Trophoblast cell (in vitro differentiated cells and primary cell): ENCODE data around the gene AFAP1L1.
A peak's percentile ranks its signal among the peaks of the same experiment; 100 is the strongest.

ENCODE experiments used
- DNase-seq, 2 donors: peaks; one replicate each; pipeline ENCODE4 v3.0.0-alpha.2; 2016
- H2AFZ ChIP-seq: 2 replicates; pipeline ENCODE4 v1.6.1; 2013; ENCODE audit warnings: low read length, moderate library complexity, mild to moderate bottlenecking; ENCODE audit not compliant: insufficient read depth, poor library complexity
- H2AK5ac ChIP-seq: 2 replicates; pipeline ENCODE4 v1.6.1; 2013; ENCODE audit warnings: mild to moderate bottlenecking, low read length
- H2BK120ac ChIP-seq: 2 replicates; pipeline ENCODE4 v1.6.1; 2013; ENCODE audit warnings: low read length, mild to moderate bottlenecking, moderate library complexity; ENCODE audit not compliant: insufficient read depth, poor library complexity
- H2BK12ac ChIP-seq: 2 replicates; pipeline ENCODE4 v1.6.1; 2013; ENCODE audit warnings: mild to moderate bottlenecking, low read length, moderate library complexity
- H2BK5ac ChIP-seq: 2 replicates; pipeline ENCODE4 v1.6.1; 2013; ENCODE audit warnings: low read length, low read depth, moderate library complexity, mild to moderate bottlenecking; ENCODE audit not compliant: poor library complexity
- H3K14ac ChIP-seq: 2 replicates; pipeline ENCODE4 v1.6.1; 2013; ENCODE audit warnings: mild to moderate bottlenecking, low read length
- H3K18ac ChIP-seq: 2 replicates; pipeline ENCODE4 v1.6.1; 2013; ENCODE audit warnings: mild to moderate bottlenecking, low read length
- H3K23ac ChIP-seq: 2 replicates; pipeline ENCODE4 v1.6.1; 2013; ENCODE audit warnings: low read length
- H3K27ac ChIP-seq: 2 replicates; pipeline ENCODE4 v1.5.1; 2013; ENCODE audit warnings: low read depth, mild to moderate bottlenecking, inconsistent platforms, low read length, moderate library complexity
- H3K27me3 ChIP-seq: 2 replicates; pipeline ENCODE4 v1.6.1; 2013; ENCODE audit warnings: inconsistent platforms, mild to moderate bottlenecking, low read length, moderate library complexity; ENCODE audit not compliant: insufficient read depth
- H3K36me3 ChIP-seq, 2 experiments: 1 replicate in 1 of 2; 2 replicates in 1 of 2; pipeline ENCODE4 v1.6.1; 2013; ENCODE audit warnings: low read length in 2 of 2, mild to moderate bottlenecking in 2 of 2, moderate library complexity in 1 of 2; ENCODE audit not compliant: insufficient read depth in 2 of 2, control insufficient read depth in 1 of 2
- H3K4ac ChIP-seq: 2 replicates; pipeline ENCODE4 v1.6.1; 2013; ENCODE audit warnings: low read depth, mild to moderate bottlenecking, low read length, moderate library complexity
- H3K4me1 ChIP-seq, 2 experiments: 1 replicate in 1 of 2; 2 replicates in 1 of 2; pipeline ENCODE4 v1.6.1; 2013; ENCODE audit warnings: low read length in 2 of 2, mild to moderate bottlenecking in 2 of 2, moderate library complexity in 1 of 2; ENCODE audit not compliant: insufficient read depth in 2 of 2, control insufficient read depth in 1 of 2
- H3K4me2 ChIP-seq: 2 replicates; pipeline ENCODE4 v1.6.1; 2013; ENCODE audit warnings: inconsistent platforms, mild to moderate bottlenecking, low read length, moderate library complexity
- H3K4me3 ChIP-seq: 2 replicates; pipeline ENCODE4 v1.5.1; 2013; ENCODE audit warnings: mild to moderate bottlenecking, low read depth, low read length, inconsistent platforms
- H3K79me1 ChIP-seq: one replicate; pipeline ENCODE4 v1.6.1; 2013; ENCODE audit warnings: low read length
- H3K79me2 ChIP-seq: 2 replicates; pipeline ENCODE4 v1.6.1; 2013; ENCODE audit warnings: low read length, mild to moderate bottlenecking; ENCODE audit not compliant: control insufficient read depth, insufficient read depth, poor library complexity
- H3K9ac ChIP-seq: 2 replicates; pipeline ENCODE4 v1.6.1; 2013; ENCODE audit warnings: mild to moderate bottlenecking, low read length
- H3K9me3 ChIP-seq: 2 replicates; pipeline ENCODE4 v1.6.1; 2013; ENCODE audit warnings: low read depth, mild to moderate bottlenecking, control low read depth, inconsistent platforms, low read length; ENCODE audit not compliant: insufficient read depth
- H4K12ac ChIP-seq: 2 replicates; pipeline ENCODE4 v1.6.1; 2013; ENCODE audit warnings: low read depth, mild to moderate bottlenecking, low read length, moderate library complexity
- H4K8ac ChIP-seq: 2 replicates; pipeline ENCODE4 v1.6.1; 2013; ENCODE audit warnings: low read depth, mild to moderate bottlenecking, low read length, moderate library complexity
- H4K91ac ChIP-seq: one replicate; pipeline ENCODE4 v1.6.1; 2013; ENCODE audit warnings: low read depth, mild to moderate bottlenecking, low read length, moderate library complexity
- WGBS: extraction: QIAGEN DNeasy Blood & Tissue Kit; methylation state at CpG from one replicate; pipeline ENCODE4 v1.1.7; 2013; ENCODE audit warnings: missing lambda C conversion rate; ENCODE audit not compliant: insufficient read length, insufficient coverage; ENCODE audit errors: extremely low coverage; 5-methylcytosine and 5-hydroxymethylcytosine counted together

The AFAP1L1 gene

DNA sequence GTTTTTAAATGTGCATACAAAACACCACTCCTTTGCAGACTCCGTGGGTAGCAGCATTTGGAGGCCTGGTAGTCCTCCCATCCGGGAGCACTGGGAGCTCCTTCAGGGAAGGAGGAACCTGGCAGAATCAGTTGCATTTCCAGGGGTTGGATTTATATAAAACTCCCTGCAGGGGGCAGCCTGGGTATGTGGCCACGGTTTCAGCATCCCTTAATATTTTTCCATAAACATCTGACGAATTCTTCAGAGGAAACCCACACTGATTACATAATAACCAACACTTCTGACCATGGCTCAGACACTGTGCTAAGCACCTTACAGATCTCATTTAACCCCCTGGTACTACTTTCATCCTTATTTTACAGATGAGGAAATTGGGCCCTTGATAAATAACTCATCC is 6.1 kb upstream of the AFAP1L1 start:
- Histone ChIP-seq H2BK5ac (no peak overlapping the region), H3K14ac (no peak overlapping the region), H3K9me3 (no peaks in the 10 kb centered on the region), H3K18ac (no peak overlapping the region), H4K12ac (no peak overlapping the region), H3K4me3 (no peak overlapping the region), H3K27me3 (no peaks in the 10 kb centered on the region), H3K36me3 (no peaks in the 10 kb centered on the region), H4K91ac (no peak overlapping the region), H3K4me1 (no peaks in the 10 kb centered on the region), H3K4me2 (no peak overlapping the region), H3K27ac (no peak overlapping the region), H2BK12ac (no peak overlapping the region), H3K9ac (no peak overlapping the region), H2AK5ac (no peak overlapping the region), H4K8ac (no peak overlapping the region), H3K79me2 (no peaks in the 10 kb centered on the region), H3K23ac (no peak overlapping the region), H2BK120ac (no peak overlapping the region), H2AFZ (no peak overlapping the region), H3K79me1 (no peaks in the 10 kb centered on the region), H3K4ac (no peak overlapping the region)
- WGBS = no CpG with 5 or more reads among the region's 4 CpGs
- DNase-seq = peak in 1 of 2 donors; percentile 7

- Histone ChIP-seq H3K4ac (no peak overlapping the region), H3K27me3 (no peaks in the 10 kb centered on the region), H3K27ac (no peak overlapping the region), H4K8ac (no peak overlapping the region), H2BK12ac (no peak overlapping the region), H2BK5ac (no peak overlapping the region), H3K18ac (no peak overlapping the region), H4K12ac (no peak overlapping the region), H3K79me1 (peaks cover 4% of the 10 kb centered on the region), H2BK120ac (no peak overlapping the region), H3K4me2 (no peak overlapping the region), H2AK5ac (no peak overlapping the region), H3K36me3 (no peaks in the 10 kb centered on the region), H3K9ac (no peak overlapping the region), H4K91ac (no peak overlapping the region), H3K4me3 (no peak overlapping the region), H3K9me3 (no peaks in the 10 kb centered on the region), H3K14ac (no peak overlapping the region), H2AFZ (no peak overlapping the region), H3K4me1 (peaks cover 0 to 5% of the 10 kb centered on the region in 2 experiments), H3K23ac (no peak overlapping the region), H3K79me2 (peaks cover 3% of the 10 kb centered on the region)
- no peak for DNase-seq
- no CpG with 5 or more reads among the region's 9 CpGs for WGBS
Measured at GRCh38 chr5:149267241-149267973, 4.3 kb upstream of the AFAP1L1 start.

GRCh38 chr5:149268928-149269557 is 2.6 kb upstream of the AFAP1L1 start:
- no peak overlapping the region for H3K9ac ChIP-seq
- no peaks in the 10 kb centered on the region for H3K27me3 ChIP-seq
- H3K79me2 ChIP-seq = peaks cover 3% of the 10 kb centered on the region
- no peak overlapping the region for H3K27ac ChIP-seq
- H3K4me3 ChIP-seq = no peak overlapping the region
- peak in 1 of 2 donors; percentile 86 for DNase-seq
- no peak overlapping the region for H3K23ac ChIP-seq
- no peak overlapping the region for H3K4me2 ChIP-seq
- no peak overlapping the region for H2BK120ac ChIP-seq
- H2BK5ac ChIP-seq = no peak overlapping the region
- no peak overlapping the region for H2AFZ ChIP-seq
- peaks cover 4% of the 10 kb centered on the region for H3K79me1 ChIP-seq
- no peak overlapping the region for H3K14ac ChIP-seq
- peaks cover 4 to 6% of the 10 kb centered on the region in 2 experiments for H3K4me1 ChIP-seq
- no peak overlapping the region for H2BK12ac ChIP-seq
- no peak overlapping the region for H2AK5ac ChIP-seq
- no CpG with 5 or more reads among the region's 6 CpGs for WGBS
- H3K18ac ChIP-seq = no peak overlapping the region
- no peak overlapping the region for H4K12ac ChIP-seq
- no peaks in the 10 kb centered on the region for H3K36me3 ChIP-seq
- H3K4ac ChIP-seq = no peak overlapping the region
- no peaks in the 10 kb centered on the region for H3K9me3 ChIP-seq
- no peak overlapping the region for H4K8ac ChIP-seq
- no peak overlapping the region for H4K91ac ChIP-seq

DNA sequence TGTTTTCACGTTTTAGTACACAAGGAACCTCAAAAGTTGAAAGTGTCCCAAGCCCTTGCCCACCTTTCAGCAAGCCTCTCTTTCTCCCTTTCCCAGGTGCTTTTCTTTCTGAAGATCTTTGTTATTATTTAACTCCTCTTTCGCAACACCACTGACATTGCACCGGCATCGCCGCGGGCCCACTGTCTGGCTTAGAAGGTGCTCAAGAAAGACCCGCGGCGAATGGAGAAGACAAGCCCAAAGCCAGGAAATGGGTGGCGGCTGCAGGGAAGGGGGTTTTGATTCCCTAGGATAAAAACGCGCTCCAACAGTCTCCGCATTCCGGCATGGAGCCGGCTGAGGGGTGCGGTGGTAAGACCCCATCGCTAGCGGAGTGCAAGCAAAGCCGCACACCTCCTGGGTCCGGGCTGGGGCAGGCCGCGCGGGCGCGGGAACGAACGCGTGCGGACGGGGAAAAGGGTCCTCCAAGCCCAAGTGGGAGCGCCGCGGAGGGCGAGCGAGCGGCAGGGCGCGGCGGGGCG is 404 bp upstream of the AFAP1L1 start:
- Histone ChIP-seq H3K23ac (no peak overlapping the region), H3K9me3 (no peaks in the 10 kb centered on the region), H3K4me1 (peaks cover 4 to 6% of the 10 kb centered on the region in 2 experiments), H2BK120ac (peak overlapping the region; percentile 56), H3K18ac (peak overlapping the region; percentile 57), H3K27me3 (no peaks in the 10 kb centered on the region), H2AFZ (peak overlapping the region; percentile 87), H3K9ac (peak overlapping the region; percentile 84), H2BK12ac (no peak overlapping the region), H3K79me1 (peaks cover 4% of the 10 kb centered on the region), H4K12ac (peak overlapping the region; percentile 22), H4K8ac (peak overlapping the region; percentile 85), H3K4ac (peak overlapping the region; percentile 29), H4K91ac (peak overlapping the region; percentile 92), H2BK5ac (peak overlapping the region; percentile 14), H3K4me2 (peak overlapping the region; percentile 96), H3K14ac (peak overlapping the region; percentile 81), H3K36me3 (no peaks in the 10 kb centered on the region), H3K27ac (peak overlapping the region; percentile 32), H3K4me3 (peak overlapping the region; percentile 83), H3K79me2 (peaks cover 3% of the 10 kb centered on the region), H2AK5ac (no peak overlapping the region)
- peak; percentile 83 to 85 for DNase-seq
- WGBS = no CpG with 5 or more reads among the region's 40 CpGs
